ENCODE results near the gene ABCB8.

GRCh38 chr7:151006590-151007300, 21.5 kb upstream of the ABCB8 start:
- no peak for TF ChIP-seq POLR2AphosphoS5 (IDR thresholded peaks at IDR 0.05)
- TF ChIP-seq CTCF (IDR thresholded peaks at IDR 0.05), result no peak
